ENCODE measurements around the gene DPP6. TPM values are rescaled to one million over a fixed set of nuclear protein-coding genes. Genes with fewer than 3 reads are reported as not detected.
"Not testable (repeated sequence)": the region's sequence is repeated elsewhere in the genome, so short reads cannot be mapped to it uniquely, and the experiment has no call there.

DPP6 gene
- total and polyA plus RNA-seq, 7 donors, result 0.18 to 1.8 (median 0.57) TPM

- DNase-seq; H3K4me1 ChIP-seq; intact Hi-C loops (cut with DNase I); H3K27me3 ChIP-seq (ENCODE audit: insufficient read depth in 3 of 3, low read length in 2 of 3); H3K27ac ChIP-seq; H3K4me3 ChIP-seq; H3K9me3 ChIP-seq; H3K36me3 ChIP-seq (ENCODE audit: insufficient read depth in 1 of 2, low read depth in 1 of 2): not testable (repeated sequence)
- peak in 3 of 4 donors; percentile 57 to 76 (median 60) for ATAC-seq
- TF ChIP-seq CTCF (IDR thresholded peaks at IDR 0.05), result peak; percentile 49
- 10 to 15% (median 14%) methylated on average over 4 of the region's 4 CpGs for WGBS, 3 donors
Measured at GRCh38 chr7:154071833-154072232, 19.6 kb downstream of the DPP6 start.

GRCh38 chr7:154072395-154073181 is 20.4 kb downstream of the DPP6 start:
- WGBS, 3 donors, result 66 to 72% (median 68%) methylated on average over 15 of the region's 15 CpGs
- H3K9me3 ChIP-seq; H3K27ac ChIP-seq; H3K27me3 ChIP-seq (ENCODE audit: insufficient read depth in 3 of 3, low read length in 2 of 3); H3K4me3 ChIP-seq; H3K4me1 ChIP-seq; intact Hi-C loops (cut with DNase I); ATAC-seq; DNase-seq; H3K36me3 ChIP-seq (ENCODE audit: insufficient read depth in 1 of 2, low read depth in 1 of 2): not testable (repeated sequence)

GRCh38 chr7:154078523-154078922 is 26.3 kb downstream of the DPP6 start:
- ATAC-seq; H3K9me3 ChIP-seq; H3K4me1 ChIP-seq; H3K27ac ChIP-seq; H3K4me3 ChIP-seq; H3K36me3 ChIP-seq (ENCODE audit: insufficient read depth in 1 of 2, low read depth in 1 of 2); intact Hi-C loops (cut with DNase I); H3K27me3 ChIP-seq (ENCODE audit: insufficient read depth in 3 of 3, low read length in 2 of 3); DNase-seq: not testable (repeated sequence)
- WGBS, 3 donors, result 61 to 73% (median 71%) methylated on average over 2 of the region's 2 CpGs

- H3K4me1 ChIP-seq; H3K36me3 ChIP-seq (ENCODE audit: insufficient read depth in 1 of 2, low read depth in 1 of 2); ATAC-seq; intact Hi-C loops (cut with DNase I); H3K27me3 ChIP-seq (ENCODE audit: insufficient read depth in 3 of 3, low read length in 2 of 3); H3K27ac ChIP-seq; H3K9me3 ChIP-seq; H3K4me3 ChIP-seq; DNase-seq: not testable (repeated sequence)
- 70 to 94% (median 81%) methylated on average over 2 to 3 of the region's 3 CpGs for WGBS, 3 donors
Measured at GRCh38 chr7:154080249-154080648, 28.1 kb downstream of the DPP6 start.

- intact Hi-C loops (cut with DNase I); H3K36me3 ChIP-seq (ENCODE audit: insufficient read depth in 1 of 2, low read depth in 1 of 2); H3K4me3 ChIP-seq; ATAC-seq; DNase-seq; H3K9me3 ChIP-seq; H3K27me3 ChIP-seq (ENCODE audit: insufficient read depth in 3 of 3, low read length in 2 of 3); H3K4me1 ChIP-seq; H3K27ac ChIP-seq: not testable (repeated sequence)
- WGBS, 3 donors, result 21 to 47% (median 35%) methylated on average over 4 to 5 of the region's 6 CpGs
Measured at GRCh38 chr7:154087037-154087725, 35.0 kb downstream of the DPP6 start.

- H3K27me3 ChIP-seq (ENCODE audit: insufficient read depth in 3 of 3, low read length in 2 of 3); H3K27ac ChIP-seq; intact Hi-C loops (cut with DNase I); H3K9me3 ChIP-seq; H3K4me3 ChIP-seq; DNase-seq; H3K4me1 ChIP-seq; H3K36me3 ChIP-seq (ENCODE audit: insufficient read depth in 1 of 2, low read depth in 1 of 2); ATAC-seq: not testable (repeated sequence)
- 74 to 80% (median 79%) methylated on average over 3 of the region's 3 CpGs for WGBS, 3 donors
Measured at GRCh38 chr7:154092093-154092492, 39.9 kb downstream of the DPP6 start.

GRCh38 chr7:154095201-154095600 is 43.0 kb downstream of the DPP6 start:
- H3K36me3 ChIP-seq (ENCODE audit: insufficient read depth in 1 of 2, low read depth in 1 of 2); H3K27me3 ChIP-seq (ENCODE audit: insufficient read depth in 3 of 3, low read length in 2 of 3); intact Hi-C loops (cut with DNase I); ATAC-seq; DNase-seq; H3K9me3 ChIP-seq; H3K4me1 ChIP-seq; H3K27ac ChIP-seq; H3K4me3 ChIP-seq: not testable (repeated sequence)
- WGBS, 3 donors, result 29 to 52% (median 43%) methylated on average over 5 to 9 of the region's 9 CpGs

- H3K9me3 ChIP-seq; H3K27ac ChIP-seq; H3K36me3 ChIP-seq (ENCODE audit: insufficient read depth in 1 of 2, low read depth in 1 of 2); ATAC-seq; H3K27me3 ChIP-seq (ENCODE audit: insufficient read depth in 3 of 3, low read length in 2 of 3); H3K4me1 ChIP-seq; DNase-seq; H3K4me3 ChIP-seq; intact Hi-C loops (cut with DNase I): not testable (repeated sequence)
- WGBS, 3 donors, result 67 to 73% (median 72%) methylated on average over 9 of the region's 9 CpGs
Measured at GRCh38 chr7:154105063-154105462, 52.9 kb downstream of the DPP6 start.

- intact Hi-C loops (cut with DNase I); H3K4me3 ChIP-seq; H3K27ac ChIP-seq; H3K27me3 ChIP-seq (ENCODE audit: insufficient read depth in 3 of 3, low read length in 2 of 3); ATAC-seq; H3K9me3 ChIP-seq; DNase-seq; H3K4me1 ChIP-seq; H3K36me3 ChIP-seq (ENCODE audit: insufficient read depth in 1 of 2, low read depth in 1 of 2): not testable (repeated sequence)
- WGBS, 3 donors, result no CpG with 5 or more reads among the region's 3 CpGs
Measured at GRCh38 chr7:154109615-154110014, 57.4 kb downstream of the DPP6 start.

GRCh38 chr7:154113732-154114351 is 61.6 kb downstream of the DPP6 start:
- H3K9me3 ChIP-seq; H3K4me3 ChIP-seq; ATAC-seq; H3K27me3 ChIP-seq (ENCODE audit: insufficient read depth in 3 of 3, low read length in 2 of 3); H3K4me1 ChIP-seq; H3K36me3 ChIP-seq (ENCODE audit: insufficient read depth in 1 of 2, low read depth in 1 of 2); H3K27ac ChIP-seq; DNase-seq; intact Hi-C loops (cut with DNase I): not testable (repeated sequence)
- WGBS, 3 donors, result 66 to 71% (median 68%) methylated on average over 4 of the region's 4 CpGs
